ENCODE results near the gene RGL4. TPM values are rescaled to one million over a fixed set of nuclear protein-coding genes. Genes with fewer than 3 reads are reported as not detected.
A peak's percentile ranks its signal among the peaks of the same experiment; 100 is the strongest.

The RGL4 gene
- total and polyA plus RNA-seq, 2 of the 13 experiments (the other 11 are each of a cell fraction or from before 2014, with no cell fraction given), result not detected

GRCh38 chr22:23716811-23717801 lies 26.3 kb downstream of the RGL4 start (continued):
- TF ChIP-seq STAT5B (CRISPR knock-in tag; IDR thresholded peaks at IDR 0.05), result no peak
- TF ChIP-seq PAX8 (CRISPR knock-in tag; IDR thresholded peaks at IDR 0.05; ENCODE audit: borderline replicate concordance), result no peak
- no peak; the same call in 1 of the 2 replicates for TF ChIP-seq ZNF296 (CRISPR knock-in tag; conservative IDR thresholded peaks at IDR 0.05)
- peak; percentile 17; the same call in 1 of the 2 replicates for TF ChIP-seq AHDC1 (CRISPR knock-in tag; IDR thresholded peaks at IDR 0.05; ENCODE audit: borderline replicate concordance)
- peak; percentile 75; the same call in 1 of the 2 replicates for TF ChIP-seq ZNF709 (CRISPR knock-in tag; IDR thresholded peaks at IDR 0.05)
- TF ChIP-seq RNF219 (CRISPR knock-in tag; IDR thresholded peaks at IDR 0.05), result no peak
- no peak for TF ChIP-seq ZNF17 (CRISPR knock-in tag; IDR thresholded peaks at IDR 0.05)
- peak; percentile 44 for TF ChIP-seq ZNF263 (CRISPR knock-in tag; IDR thresholded peaks at IDR 0.05)
- TF ChIP-seq SIN3B (IDR thresholded peaks at IDR 0.05; ENCODE audit: low read length), result no peak
- no peak for TF ChIP-seq PCBP1 (IDR thresholded peaks at IDR 0.05; ENCODE audit: borderline replicate concordance, low read depth, low read length)
- no peak for TF ChIP-seq MAFK (conservative IDR thresholded peaks at IDR 0.05 in 1 of 2, IDR thresholded peaks at IDR 0.05 in 1 of 2; ENCODE audit: low read length in 2 of 2)
- no peak for TF ChIP-seq ZNF615 (CRISPR knock-in tag; IDR thresholded peaks at IDR 0.05; ENCODE audit: borderline replicate concordance)
- peak; percentile 47; the same call in 1 of the 2 replicates for TF ChIP-seq ARID5B (CRISPR knock-in tag; IDR thresholded peaks at IDR 0.05)
- TF ChIP-seq BATF2 (CRISPR knock-in tag; IDR thresholded peaks at IDR 0.05), result 0 out of 2 replicates have a peak, but pooled peaks have one; percentile 47
- no peak for TF ChIP-seq SP1 (IDR thresholded peaks at IDR 0.05)
- peak; percentile 53; the same call in 1 of the 2 replicates for TF ChIP-seq SP1 (CRISPR knock-in tag; IDR thresholded peaks at IDR 0.05)
